ENCODE measurements around the gene SOX5. TPM values are rescaled to one million over a fixed set of nuclear protein-coding genes. Genes with fewer than 3 reads are reported as not detected.

SOX5 gene
- total RNA-seq, 1 donor from 2014 or later: 21.1 TPM

DNA sequence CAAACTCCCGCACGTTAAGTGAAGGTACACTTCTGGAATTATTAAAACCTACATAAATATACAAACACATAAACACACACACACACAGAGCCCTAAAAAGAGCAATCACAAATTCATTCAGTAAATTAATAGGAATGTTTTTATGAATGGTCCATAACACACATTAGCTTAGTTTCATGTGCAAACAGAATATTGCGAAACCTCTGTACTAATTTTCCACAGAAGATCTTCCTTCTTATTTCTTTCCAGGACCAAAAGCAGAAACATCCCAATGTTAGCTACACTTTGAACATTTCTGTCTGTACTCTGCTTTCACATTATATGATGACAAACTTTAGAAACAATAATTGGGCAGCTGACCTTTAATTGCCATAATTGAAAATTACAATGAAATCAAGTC lies 101.6 kb downstream of the SOX5 start:
- Histone ChIP-seq H3K4me3 (no peak overlapping the region), H3K9me3 (no peaks in the 10 kb centered on the region), H3K27ac (no peak overlapping the region), H3K4me1 (no peaks in the 10 kb centered on the region), H3K36me3 (no peaks in the 10 kb centered on the region), H3K27me3 (no peaks in the 10 kb centered on the region)
- intact Hi-C loops (cut with DNase I): no loop called here
- DNase-seq (ENCODE audit: extremely low spot score in 2 of 2): no peak
- TF ChIP-seq, protein P1, sequence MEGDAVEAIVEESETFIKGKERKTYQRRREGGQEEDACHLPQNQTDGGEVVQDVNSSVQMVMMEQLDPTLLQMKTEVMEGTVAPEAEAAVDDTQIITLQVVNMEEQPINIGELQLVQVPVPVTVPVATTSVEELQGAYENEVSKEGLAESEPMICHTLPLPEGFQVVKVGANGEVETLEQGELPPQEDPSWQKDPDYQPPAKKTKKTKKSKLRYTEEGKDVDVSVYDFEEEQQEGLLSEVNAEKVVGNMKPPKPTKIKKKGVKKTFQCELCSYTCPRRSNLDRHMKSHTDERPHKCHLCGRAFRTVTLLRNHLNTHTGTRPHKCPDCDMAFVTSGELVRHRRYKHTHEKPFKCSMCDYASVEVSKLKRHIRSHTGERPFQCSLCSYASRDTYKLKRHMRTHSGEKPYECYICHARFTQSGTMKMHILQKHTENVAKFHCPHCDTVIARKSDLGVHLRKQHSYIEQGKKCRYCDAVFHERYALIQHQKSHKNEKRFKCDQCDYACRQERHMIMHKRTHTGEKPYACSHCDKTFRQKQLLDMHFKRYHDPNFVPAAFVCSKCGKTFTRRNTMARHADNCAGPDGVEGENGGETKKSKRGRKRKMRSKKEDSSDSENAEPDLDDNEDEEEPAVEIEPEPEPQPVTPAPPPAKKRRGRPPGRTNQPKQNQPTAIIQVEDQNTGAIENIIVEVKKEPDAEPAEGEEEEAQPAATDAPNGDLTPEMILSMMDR (IDR thresholded peaks at IDR 0.05): no peak
- TF ChIP-seq POLR2A (IDR thresholded peaks at IDR 0.05) (no peak), POLR2AphosphoS5 (IDR thresholded peaks at IDR 0.05; ENCODE audit: insufficient read depth in 1 of 2, low read depth in 1 of 2) (no peak)

DNA sequence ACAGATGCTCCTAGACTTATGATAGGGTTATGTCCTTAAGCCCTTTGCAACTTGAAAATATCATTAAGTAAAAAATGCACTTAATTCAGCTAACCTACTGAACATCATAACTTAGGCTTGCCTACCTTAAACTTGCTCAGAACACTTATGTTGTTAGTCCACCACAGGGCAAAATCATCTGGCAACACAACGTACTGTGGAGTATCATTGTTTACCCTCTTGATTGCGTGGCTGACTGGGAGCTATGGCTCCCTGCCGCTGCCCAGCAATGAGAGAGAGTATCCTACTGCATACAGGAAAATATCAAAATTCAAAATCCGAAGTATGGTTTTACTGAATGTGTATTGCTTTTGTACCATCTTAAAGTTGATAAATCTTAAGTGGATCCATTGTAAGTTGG lies 105.5 kb downstream of the SOX5 start:
- H3K27me3 ChIP-seq: no peaks in the 10 kb centered on the region
- DNase-seq (ENCODE audit: extremely low spot score in 2 of 2): no peak
- no peak overlapping the region for H3K27ac ChIP-seq
- H3K9me3 ChIP-seq: no peaks in the 10 kb centered on the region
- intact Hi-C loops (cut with DNase I): no loop called here
- H3K4me1 ChIP-seq: no peaks in the 10 kb centered on the region
- no peak overlapping the region for H3K4me3 ChIP-seq
- no peaks in the 10 kb centered on the region for H3K36me3 ChIP-seq
- TF ChIP-seq POLR2A (IDR thresholded peaks at IDR 0.05) (no peak), POLR2AphosphoS5 (IDR thresholded peaks at IDR 0.05; ENCODE audit: insufficient read depth in 1 of 2, low read depth in 1 of 2) (no peak)
- TF ChIP-seq, protein P1 (IDR thresholded peaks at IDR 0.05): no peak

DNA sequence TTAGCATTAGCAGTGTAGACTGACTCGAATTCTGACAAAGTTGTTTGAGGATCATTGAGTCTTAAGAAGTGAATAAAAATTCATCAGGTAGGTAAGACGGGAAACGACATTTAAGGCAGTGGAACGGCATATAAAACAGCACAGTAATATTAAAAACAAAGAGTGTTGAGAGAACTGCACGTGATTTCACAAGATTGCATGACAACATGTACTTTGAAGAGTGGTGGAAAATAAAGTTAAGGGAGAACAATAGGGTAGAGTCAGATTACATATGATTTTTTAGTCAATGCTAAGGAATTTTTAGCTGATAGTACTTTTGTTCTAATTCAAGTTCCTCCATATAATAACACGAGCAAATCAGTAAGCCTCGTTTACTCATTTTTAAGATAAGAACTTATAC lies 115.4 kb downstream of the SOX5 start:
- TF ChIP-seq POLR2A (IDR thresholded peaks at IDR 0.05): no peak
- TF ChIP-seq POLR2AphosphoS5 (IDR thresholded peaks at IDR 0.05; ENCODE audit: insufficient read depth in 1 of 2, low read depth in 1 of 2): no peak
- TF ChIP-seq, protein P1 (IDR thresholded peaks at IDR 0.05): no peak
- no peak for DNase-seq (ENCODE audit: extremely low spot score in 2 of 2)

DNA sequence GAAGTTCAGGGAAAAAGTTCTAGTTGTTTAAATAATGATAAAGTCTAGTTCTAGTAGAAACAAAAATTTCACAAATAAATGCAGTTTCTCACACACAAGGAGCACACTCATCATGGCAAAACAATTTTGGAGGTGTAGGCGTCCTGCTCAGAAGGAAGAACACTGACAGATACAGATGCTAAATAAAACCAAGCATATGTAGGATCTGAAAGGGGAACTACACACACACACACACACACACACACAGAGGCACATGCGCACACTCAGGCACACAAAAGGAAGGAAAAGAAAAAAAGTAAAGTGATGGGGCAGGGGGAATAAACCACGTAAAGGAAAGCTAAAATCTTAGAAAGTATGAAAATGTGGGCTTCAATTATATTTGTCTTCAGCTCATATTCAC lies 117.7 kb downstream of the SOX5 start:
- intact Hi-C loops (cut with DNase I): no loop called here
- H3K4me3 ChIP-seq: no peak overlapping the region
- H3K36me3 ChIP-seq: no peaks in the 10 kb centered on the region
- no peaks in the 10 kb centered on the region for H3K4me1 ChIP-seq
- H3K27ac ChIP-seq: no peak overlapping the region
- H3K9me3 ChIP-seq: no peaks in the 10 kb centered on the region
- H3K27me3 ChIP-seq: no peaks in the 10 kb centered on the region
- no peak for TF ChIP-seq POLR2AphosphoS5 (IDR thresholded peaks at IDR 0.05; ENCODE audit: insufficient read depth in 1 of 2, low read depth in 1 of 2)
- TF ChIP-seq, protein P1 (IDR thresholded peaks at IDR 0.05): no peak
- no peak for TF ChIP-seq POLR2A (IDR thresholded peaks at IDR 0.05)
- DNase-seq (ENCODE audit: extremely low spot score in 2 of 2): no peak

More for the DNA sequence above, 115.4 kb downstream of the SOX5 start:
- no peaks in the 10 kb centered on the region for H3K4me1 ChIP-seq
- no peaks in the 10 kb centered on the region for H3K27me3 ChIP-seq
- H3K4me3 ChIP-seq: no peak overlapping the region
- H3K27ac ChIP-seq: no peak overlapping the region
- no peaks in the 10 kb centered on the region for H3K36me3 ChIP-seq
- no peaks in the 10 kb centered on the region for H3K9me3 ChIP-seq
- intact Hi-C loops (cut with DNase I): no loop called here

DNA sequence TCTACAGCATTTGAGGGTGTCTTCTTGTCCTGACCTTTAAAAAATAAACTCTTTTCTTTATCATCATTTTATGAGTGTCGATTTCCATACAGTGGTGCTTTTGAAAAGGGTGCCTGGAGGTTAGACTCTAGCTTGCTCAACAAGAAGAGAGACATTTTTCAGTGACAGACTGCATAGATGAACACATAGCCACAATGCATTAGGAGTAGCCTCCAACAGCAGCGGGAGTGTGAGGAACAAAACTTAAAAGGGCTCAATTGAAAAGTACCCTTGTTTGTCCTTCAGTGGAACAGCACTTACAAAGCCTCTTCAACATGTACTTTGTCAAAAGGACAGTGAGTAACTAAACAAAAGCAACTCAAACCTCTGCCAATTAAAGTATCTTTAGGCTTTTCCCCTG lies 119.3 kb downstream of the SOX5 start:
- no peaks in the 10 kb centered on the region for H3K27me3 ChIP-seq
- no peaks in the 10 kb centered on the region for H3K36me3 ChIP-seq
- H3K27ac ChIP-seq: no peak overlapping the region
- no peaks in the 10 kb centered on the region for H3K9me3 ChIP-seq
- no peaks in the 10 kb centered on the region for H3K4me1 ChIP-seq
- H3K4me3 ChIP-seq: no peak overlapping the region
- TF ChIP-seq POLR2A (IDR thresholded peaks at IDR 0.05) (no peak), POLR2AphosphoS5 (IDR thresholded peaks at IDR 0.05; ENCODE audit: insufficient read depth in 1 of 2, low read depth in 1 of 2) (no peak)
- TF ChIP-seq, protein P1 (IDR thresholded peaks at IDR 0.05): no peak
- DNase-seq (ENCODE audit: extremely low spot score in 2 of 2): no peak
- intact Hi-C loops (cut with DNase I): no loop called here

Measured in vagina (tissue), 2 donors.